Measurements from ENCODE around the gene ZC4H2.
"Not testable (repeated sequence)": the region's sequence is repeated elsewhere in the genome, so short reads cannot be mapped to it uniquely, and the experiment has no call there.

Gene ZC4H2, protein sequence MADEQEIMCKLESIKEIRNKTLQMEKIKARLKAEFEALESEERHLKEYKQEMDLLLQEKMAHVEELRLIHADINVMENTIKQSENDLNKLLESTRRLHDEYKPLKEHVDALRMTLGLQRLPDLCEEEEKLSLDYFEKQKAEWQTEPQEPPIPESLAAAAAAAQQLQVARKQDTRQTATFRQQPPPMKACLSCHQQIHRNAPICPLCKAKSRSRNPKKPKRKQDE

GRCh38 chrX:64975989-64976672 is at the start of gene ZC4H2:
TSS of gene ZC4H2 (minus strand) at chrX:64976450. CDS start at chrX:64976377, 73 bp downstream.
- DNase-seq (ENCODE audit: low read depth in 2 of 3, low spot score in 2 of 3), result peak; percentile 11 to 28 (median 15)

DNA sequence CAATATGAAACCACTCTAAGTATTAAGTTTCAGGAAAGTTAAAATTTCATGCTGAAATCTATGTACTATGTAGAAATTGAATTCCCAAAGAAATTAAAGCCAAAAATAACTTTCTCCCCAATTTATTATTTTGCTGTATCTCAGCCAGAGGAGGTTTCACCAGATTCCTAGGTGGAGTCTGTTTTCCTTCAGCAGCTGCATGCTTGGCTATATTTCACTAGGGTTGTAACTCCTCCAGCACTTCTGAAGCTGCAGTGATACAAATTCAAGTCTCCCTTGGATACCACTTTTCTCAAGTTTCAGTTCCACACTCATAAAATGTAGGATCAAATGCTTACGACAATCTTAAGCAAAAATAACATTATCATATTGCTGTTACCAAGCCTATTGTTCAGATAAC is 41.2 kb upstream of the ZC4H2 start:
- DNase-seq (ENCODE audit: low read depth in 2 of 3, low spot score in 2 of 3), result no peak

DNA sequence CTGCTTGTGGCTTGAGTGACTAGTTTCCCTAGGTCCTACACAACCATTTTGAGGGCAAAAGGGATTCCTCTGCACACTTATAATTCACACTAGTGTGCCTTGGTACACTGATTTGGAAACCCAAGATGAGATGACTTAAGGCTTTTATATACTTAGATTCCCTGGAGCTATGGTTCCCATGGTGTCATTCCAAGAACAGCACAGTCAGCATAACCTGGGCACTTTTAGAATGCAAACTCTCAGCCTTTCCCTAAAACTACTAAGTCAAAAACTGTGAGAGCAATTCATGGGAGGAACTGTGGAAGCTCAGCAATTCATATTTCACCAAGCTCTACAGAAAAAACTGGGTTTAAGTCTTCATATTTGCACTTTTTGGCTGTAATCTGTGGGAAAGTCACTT is 38.0 kb upstream of the ZC4H2 start:
- DNase-seq (ENCODE audit: low read depth in 2 of 3, low spot score in 2 of 3), result no peak

GRCh38 chrX:65009459-65009858 is 33.2 kb upstream of the ZC4H2 start:
- DNase-seq (ENCODE audit: low read depth in 2 of 3, low spot score in 2 of 3), result no peak

DNA sequence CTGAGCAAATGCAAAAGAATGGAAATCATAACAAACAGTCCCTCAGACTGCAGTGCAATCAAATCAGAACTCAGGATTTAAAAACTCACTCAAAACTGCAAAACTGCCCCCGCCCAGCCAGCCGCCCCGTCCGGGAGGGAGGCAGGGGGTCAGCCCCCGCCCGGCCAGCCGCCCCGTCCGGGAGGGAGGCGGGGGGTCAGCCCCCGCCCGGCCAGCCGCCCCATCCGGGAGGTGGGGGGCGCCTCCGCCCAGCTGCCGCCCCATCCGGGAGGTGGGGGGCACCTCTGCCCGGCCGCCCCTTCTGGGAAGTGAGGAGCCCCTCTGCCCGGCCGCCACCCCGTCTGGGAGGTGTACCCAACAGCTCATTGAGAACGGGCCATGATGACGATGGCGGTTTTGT is 26.0 kb upstream of the ZC4H2 start:
- DNase-seq (ENCODE audit: low read depth in 2 of 3, low spot score in 2 of 3), result not testable (repeated sequence)

GRCh38 chrX:64996805-64997204 is 20.6 kb upstream of the ZC4H2 start:
- DNase-seq (ENCODE audit: low read depth in 2 of 3, low spot score in 2 of 3), result no peak

GRCh38 chrX:64994131-64994798 is 18.0 kb upstream of the ZC4H2 start:
- no peak for DNase-seq (ENCODE audit: low read depth in 2 of 3, low spot score in 2 of 3)

GRCh38 chrX:64977830-64978229 is 1.6 kb upstream of the ZC4H2 start:
- DNase-seq (ENCODE audit: low read depth in 2 of 3, low spot score in 2 of 3), result no peak

DNA sequence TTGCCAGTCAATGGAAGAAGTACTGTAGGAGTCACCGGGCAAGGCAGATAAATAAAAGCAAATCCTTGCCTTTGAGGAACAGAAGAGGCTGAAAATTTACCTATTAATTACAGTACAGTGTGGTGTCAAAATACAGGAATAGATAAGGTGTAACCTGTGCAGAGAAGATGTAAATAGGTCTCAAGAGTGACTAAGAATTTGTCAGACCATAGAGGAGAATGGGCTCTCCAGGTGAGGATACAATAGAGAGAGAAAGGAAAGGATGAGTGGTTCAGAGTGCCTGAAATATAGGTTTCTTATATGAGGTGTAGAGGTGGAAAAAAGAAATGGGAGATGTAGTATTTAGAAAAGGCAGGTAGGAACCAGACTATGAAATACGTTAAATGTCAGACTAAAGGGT is 801 bp upstream of the ZC4H2 start:
- no peak for DNase-seq (ENCODE audit: low read depth in 2 of 3, low spot score in 2 of 3)

DNA sequence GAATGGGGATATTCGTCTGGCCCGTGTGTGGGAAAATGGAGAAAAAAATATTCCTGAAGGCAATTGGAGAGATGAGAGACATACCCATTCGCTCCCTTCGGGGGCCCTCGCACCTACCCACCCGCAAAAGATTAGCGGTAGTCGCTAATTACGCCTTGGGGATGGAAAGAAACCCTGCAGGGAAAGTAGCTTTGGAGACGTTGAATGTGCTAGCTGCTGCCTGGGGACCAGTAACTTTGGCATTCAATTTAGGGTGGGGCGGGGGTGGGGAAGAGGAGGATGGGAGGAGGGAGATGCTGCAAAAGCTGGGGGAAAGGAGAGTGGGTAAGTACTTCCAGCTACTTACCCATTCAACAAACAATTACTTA is 407 bp upstream of the ZC4H2 start:
- DNase-seq (ENCODE audit: low read depth in 2 of 3, low spot score in 2 of 3), result no peak

GRCh38 chrX:64975491-64975890 is 759 bp downstream of the ZC4H2 start:
- DNase-seq (ENCODE audit: low read depth in 2 of 3, low spot score in 2 of 3), result peak in 1 of 3 experiments; percentile 1

DNA sequence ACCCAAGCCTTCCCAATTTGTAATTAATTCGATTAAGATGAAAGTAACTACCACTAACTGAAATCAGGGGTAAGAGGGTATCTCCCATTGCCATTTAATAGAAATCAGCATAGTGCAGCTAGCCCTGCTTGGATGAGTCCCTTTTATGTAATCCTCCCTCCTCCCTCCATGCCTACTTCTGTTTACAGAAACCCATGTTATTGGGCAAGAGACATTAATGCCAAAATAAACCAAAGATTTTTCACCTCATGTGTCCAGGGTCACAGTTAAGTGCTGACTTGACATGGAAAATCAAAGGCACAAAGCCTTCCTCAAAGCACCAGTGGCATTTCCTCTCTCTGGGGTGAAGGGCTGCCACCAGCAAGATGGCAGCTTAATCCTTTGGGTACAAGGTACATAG is 50.8 kb downstream of the ZC4H2 start:
- no peak for DNase-seq (ENCODE audit: low read depth in 2 of 3, low spot score in 2 of 3)

- no peak for DNase-seq (ENCODE audit: low read depth in 2 of 3, low spot score in 2 of 3)
Measured at GRCh38 chrX:64908121-64908520, 68.1 kb downstream of the ZC4H2 start.

- peak; percentile 0 to 7 (median 5) for DNase-seq (ENCODE audit: low read depth in 2 of 3, low spot score in 2 of 3)
Measured at GRCh38 chrX:64894454-64895038, 81.7 kb downstream of the ZC4H2 start.

DNA sequence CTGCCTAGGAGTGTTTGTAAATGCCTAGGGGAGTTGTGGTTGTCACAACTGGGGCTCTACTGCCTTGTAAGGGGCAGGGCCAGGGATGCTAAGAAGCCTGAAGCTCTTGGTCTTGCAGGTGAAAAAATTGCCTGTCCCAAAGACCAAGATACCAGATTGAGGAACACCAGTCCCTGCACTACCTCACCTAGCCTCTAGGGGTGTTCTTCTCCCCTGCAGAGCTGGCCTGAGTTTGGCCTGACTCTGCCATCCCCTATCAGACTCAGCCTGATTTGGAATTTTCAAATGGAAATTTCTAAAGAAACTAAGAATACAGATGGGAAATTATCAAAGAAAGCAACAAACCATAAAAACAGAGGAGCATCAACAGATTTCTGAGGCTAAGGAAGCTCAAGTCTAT is 90.4 kb downstream of the ZC4H2 start:
- DNase-seq (ENCODE audit: low read depth in 2 of 3, low spot score in 2 of 3), result no peak

- not testable (repeated sequence) for DNase-seq (ENCODE audit: low read depth in 2 of 3, low spot score in 2 of 3)
Measured at GRCh38 chrX:64878709-64879108, 97.5 kb downstream of the ZC4H2 start.

GRCh38 chrX:64867217-64867616 is 109.0 kb downstream of the ZC4H2 start:
- no peak for DNase-seq (ENCODE audit: low read depth in 2 of 3, low spot score in 2 of 3)

Measured in activated CD8-positive, alpha-beta memory T cell treated with anti-CD3 and anti-CD28 coated beads for 48 hours (primary cell).